Adrenal gland (tissue), 5 donors: ENCODE data around the gene ADAMTS13.

Experiments used
- CTCF ChIP-seq, 6 experiments: fragments of 450-650 bp in 4 of 6; fragments of 200-600 bp in 2 of 6; sonication (generic) in 1 of 6; IDR thresholded peaks; 1 replicate in 5 of 6; 2 replicates in 1 of 6; pipeline versions ENCODE4 v1.5.1 to v1.8.0; 2016 to 2021; ENCODE audit warnings: antibody characterized with exemption in 6 of 6, mild to moderate bottlenecking in 2 of 6, moderate library complexity in 1 of 6
- POLR2A ChIP-seq, 2 donors: fragments of 450-650 bp; IDR thresholded peaks; one replicate each; pipeline ENCODE4 v1.6.1; 2017; ENCODE audit warnings: antibody characterized with exemption in 2 of 2, mild to moderate bottlenecking in 2 of 2, moderate library complexity in 1 of 2
- donor health status: DM: no; HTN: no; CAD: no.

GRCh38 chr9:133437753-133438531, 15.8 kb downstream of the ADAMTS13 start:
- TF ChIP-seq CTCF (IDR thresholded peaks at IDR 0.05) = no peak
- TF ChIP-seq POLR2A (IDR thresholded peaks at IDR 0.05) = no peak
